PC-9 (cell line): ENCODE results near the gene ANKRD11. TPM values are rescaled to one million over a fixed set of nuclear protein-coding genes. Genes with fewer than 3 reads are reported as not detected.
"Not testable (repeated sequence)": the region's sequence is repeated elsewhere in the genome, so short reads cannot be mapped to it uniquely, and the experiment has no call there.

Source experiments
- BruUV-seq: library from RNA; stranded (reverse); fragments of 400-500 nt; replicated peaks from 2 replicates; lab custom pipeline; 2021; lab: Mats Ljungman, UMichigan
- CTCF ChIA-PET: fragments of 300-600 bp; sonication (Branson Sonifier 250); formaldehyde crosslinking; loops from one replicate; lab custom pipeline; 2022; ENCODE audit warnings: antibody characterized with exemption; lab: Charles Lee
- POLR2A ChIA-PET: fragments of 300-600 bp; sonication (Branson Sonifier 250); formaldehyde crosslinking; loops from one replicate; lab custom pipeline; 2022; ENCODE audit warnings: antibody characterized with exemption; ENCODE audit not compliant: unreplicated experiment; lab: Charles Lee
- DNase-seq, 2 experiments: peaks; one replicate each; pipeline versions ENCODE4 v3.0.0 to v3.0.0-alpha.2; 2015 to 2022; ENCODE audit warnings: mixed read lengths in 1 of 2
- H2AFZ ChIP-seq: fragments of 200-600 bp; sonication (generic); 2 replicates; pipeline ENCODE4 v1.8.1; 2017; ENCODE audit warnings: antibody characterized with exemption
- H3F3A ChIP-seq: fragments of 200-600 bp; sonication (generic); 2 replicates; pipeline ENCODE4 v1.8.1; 2017; ENCODE audit warnings: antibody characterized with exemption, mild to moderate bottlenecking, low read depth; ENCODE audit not compliant: insufficient read depth
- H3K27ac ChIP-seq: fragments of 200-600 bp; sonication (generic); 2 replicates; pipeline ENCODE4 v1.6.1; 2016; ENCODE audit warnings: mixed run types
- H3K27me3 ChIP-seq: fragments of 200-600 bp; sonication (generic); 2 replicates; pipeline ENCODE4 v1.6.1; 2016; ENCODE audit warnings: low read depth, mixed run types; ENCODE audit not compliant: insufficient read depth
- H3K36me3 ChIP-seq: fragments of 200-600 bp; sonication (generic); 2 replicates; pipeline ENCODE4 v1.6.1; 2016; ENCODE audit warnings: low read depth, mixed run types
- H3K4me1 ChIP-seq: fragments of 200-600 bp; sonication (generic); replicated peaks from 2 replicates; pipeline ENCODE4 v1.6.1; 2016; ENCODE audit warnings: mixed run types; ENCODE audit not compliant: insufficient read depth
- H3K4me2 ChIP-seq: fragments of 200-600 bp; sonication (generic); 2 replicates; pipeline ENCODE4 v1.6.1; 2017; ENCODE audit warnings: mixed run types
- H3K4me3 ChIP-seq: fragments of 200-600 bp; sonication (generic); 2 replicates; pipeline ENCODE4 v1.6.1; 2016; ENCODE audit warnings: mixed run types
- H3K79me2 ChIP-seq: fragments of 200-600 bp; sonication (generic); 2 replicates; pipeline ENCODE4 v1.6.1; 2017; ENCODE audit warnings: low read depth, mixed run types
- H3K9me2 ChIP-seq: fragments of 200-600 bp; sonication (generic); 2 replicates; pipeline ENCODE4 v1.8.1; 2017; ENCODE audit warnings: mild to moderate bottlenecking; ENCODE audit not compliant: insufficient read depth
- H3K9me3 ChIP-seq: fragments of 200-600 bp; sonication (generic); 2 replicates; pipeline ENCODE4 v1.8.1; 2016; ENCODE audit warnings: low read depth; ENCODE audit not compliant: insufficient read depth
- H4K20me1 ChIP-seq: fragments of 200-600 bp; sonication (generic); 2 replicates; pipeline ENCODE4 v1.8.1; 2017; ENCODE audit not compliant: insufficient read depth
- EZH2 ChIP-seq: fragments of 200-600 bp; sonication (generic); IDR thresholded peaks from 2 replicates; pipeline ENCODE4 v1.8.0; 2017; ENCODE audit warnings: antibody characterized with exemption, low read depth
- intact Hi-C: fragments of 100-400 bp; cut with micrococcal nuclease; formaldehyde crosslinking; loops from one replicate; pipeline ENCODE4 v1.10.0; 2022; ENCODE audit not compliant: unreplicated experiment
- total RNA-seq: library from RNA; stranded (reverse); gene quantifications from 2 replicates; pipeline ENCODE4 v1.2.3, GENCODE V29; 2021
- TF ChIP-seq, protein P1 (sequence below): fragments of 200-600 bp; sonication (generic); conservative IDR thresholded peaks from 2 replicates; pipeline ENCODE4 v1.6.1; 2017; ENCODE audit warnings: mixed run types, antibody characterized with exemption, mild to moderate bottlenecking, moderate library complexity

The ANKRD11 gene
- total RNA-seq, 1 experiment from 2014 or later, result 220 TPM

DNA sequence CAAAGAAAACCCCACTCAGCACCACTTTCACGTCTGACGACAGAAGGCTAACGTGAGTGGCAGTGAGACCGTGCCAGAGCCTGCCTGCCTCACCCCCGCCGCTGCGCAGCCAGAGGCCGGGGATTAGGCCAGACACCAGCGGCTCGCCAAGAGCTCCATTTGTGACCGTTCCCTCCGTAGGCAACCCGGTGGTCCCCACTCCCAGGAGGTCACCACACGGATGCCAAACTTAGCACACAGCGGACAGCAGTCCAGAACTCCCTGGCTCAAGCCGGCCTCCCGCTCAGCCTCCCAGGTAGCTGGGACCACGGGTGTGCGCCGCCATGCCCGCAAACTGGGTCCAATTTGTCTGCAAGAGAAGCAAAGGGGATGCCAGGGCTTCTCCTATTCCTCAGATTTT, 104.6 kb downstream of the ANKRD11 start:
- Histone ChIP-seq H4K20me1 (peaks cover 94% of the 10 kb centered on the region), H3K4me3 (no peak overlapping the region)

DNA sequence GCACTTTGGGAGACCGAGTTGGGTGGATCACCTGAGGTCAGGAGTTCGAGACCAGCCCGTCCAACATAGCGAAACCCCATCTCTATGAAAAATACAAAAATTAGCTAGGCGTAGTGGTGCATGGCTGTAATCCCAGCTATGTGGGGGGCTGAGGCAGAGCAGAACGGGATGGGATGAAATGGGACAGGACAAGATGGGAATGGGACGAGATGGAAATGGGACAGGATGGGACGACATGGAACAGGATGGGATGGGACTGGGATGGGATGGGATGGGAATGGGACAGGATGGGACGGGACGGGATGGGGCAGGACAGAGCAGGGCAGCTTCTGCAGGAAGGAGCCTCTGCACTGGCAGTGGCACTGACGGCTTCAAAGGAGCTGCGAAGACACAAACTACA, 106.1 kb downstream of the ANKRD11 start:
- peaks cover 100% of the 10 kb centered on the region for H4K20me1 ChIP-seq
- H3K9me3 ChIP-seq, result no peaks in the 10 kb centered on the region
- H3K27me3 ChIP-seq, result no peaks in the 10 kb centered on the region
- peaks cover 52% of the 10 kb centered on the region for H3F3A ChIP-seq
- no peak overlapping the region for H3K4me3 ChIP-seq
- no TSS peak for BruUV-seq
- ChIA-PET POLR2A (interaction anchor here (0.6 to 0.7 kb wide), 2 partner anchors 52 to 118 kb away, joined by 3 to 8 read pairs; no protein-coding TSS in a partner anchor), CTCF (no interaction called here)
- no peak overlapping the region for H2AFZ ChIP-seq
- TF ChIP-seq, protein P1, sequence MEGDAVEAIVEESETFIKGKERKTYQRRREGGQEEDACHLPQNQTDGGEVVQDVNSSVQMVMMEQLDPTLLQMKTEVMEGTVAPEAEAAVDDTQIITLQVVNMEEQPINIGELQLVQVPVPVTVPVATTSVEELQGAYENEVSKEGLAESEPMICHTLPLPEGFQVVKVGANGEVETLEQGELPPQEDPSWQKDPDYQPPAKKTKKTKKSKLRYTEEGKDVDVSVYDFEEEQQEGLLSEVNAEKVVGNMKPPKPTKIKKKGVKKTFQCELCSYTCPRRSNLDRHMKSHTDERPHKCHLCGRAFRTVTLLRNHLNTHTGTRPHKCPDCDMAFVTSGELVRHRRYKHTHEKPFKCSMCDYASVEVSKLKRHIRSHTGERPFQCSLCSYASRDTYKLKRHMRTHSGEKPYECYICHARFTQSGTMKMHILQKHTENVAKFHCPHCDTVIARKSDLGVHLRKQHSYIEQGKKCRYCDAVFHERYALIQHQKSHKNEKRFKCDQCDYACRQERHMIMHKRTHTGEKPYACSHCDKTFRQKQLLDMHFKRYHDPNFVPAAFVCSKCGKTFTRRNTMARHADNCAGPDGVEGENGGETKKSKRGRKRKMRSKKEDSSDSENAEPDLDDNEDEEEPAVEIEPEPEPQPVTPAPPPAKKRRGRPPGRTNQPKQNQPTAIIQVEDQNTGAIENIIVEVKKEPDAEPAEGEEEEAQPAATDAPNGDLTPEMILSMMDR, result no peak
- TF ChIP-seq EZH2, result no peak
- DNase-seq, result no peak
- no peak overlapping the region for H3K27ac ChIP-seq
- intact Hi-C loops, result loop anchor here (5.0 kb wide), 1 partner anchor 52 kb away; no protein-coding TSS in a partner anchor
- H3K79me2 ChIP-seq, result peaks cover 100% of the 10 kb centered on the region
- peaks cover 25% of the 10 kb centered on the region for H3K4me1 ChIP-seq
- no peaks in the 10 kb centered on the region for H3K9me2 ChIP-seq
- no peaks in the 10 kb centered on the region for H3K36me3 ChIP-seq
- peak overlapping the region; percentile 66; the same call in 1 of the 2 replicates for H3K4me2 ChIP-seq

More for the DNA sequence above, 104.6 kb downstream of the ANKRD11 start:
- ChIA-PET CTCF (no interaction called here), POLR2A (no interaction called here)
- intact Hi-C loops, result no loop called here
- no peak overlapping the region for H2AFZ ChIP-seq
- TF ChIP-seq EZH2, result no peak
- TF ChIP-seq, protein P1, result no peak
- no peak overlapping the region for H3K27ac ChIP-seq
- no peak overlapping the region for H3K4me2 ChIP-seq
- peaks cover 96% of the 10 kb centered on the region for H3K79me2 ChIP-seq
- no TSS peak for BruUV-seq
- H3K27me3 ChIP-seq, result no peaks in the 10 kb centered on the region
- H3K9me2 ChIP-seq, result no peaks in the 10 kb centered on the region
- no peaks in the 10 kb centered on the region for H3K36me3 ChIP-seq
- DNase-seq, result no peak
- no peaks in the 10 kb centered on the region for H3K9me3 ChIP-seq
- peaks cover 25% of the 10 kb centered on the region for H3K4me1 ChIP-seq
- H3F3A ChIP-seq, result peaks cover 55% of the 10 kb centered on the region

DNA sequence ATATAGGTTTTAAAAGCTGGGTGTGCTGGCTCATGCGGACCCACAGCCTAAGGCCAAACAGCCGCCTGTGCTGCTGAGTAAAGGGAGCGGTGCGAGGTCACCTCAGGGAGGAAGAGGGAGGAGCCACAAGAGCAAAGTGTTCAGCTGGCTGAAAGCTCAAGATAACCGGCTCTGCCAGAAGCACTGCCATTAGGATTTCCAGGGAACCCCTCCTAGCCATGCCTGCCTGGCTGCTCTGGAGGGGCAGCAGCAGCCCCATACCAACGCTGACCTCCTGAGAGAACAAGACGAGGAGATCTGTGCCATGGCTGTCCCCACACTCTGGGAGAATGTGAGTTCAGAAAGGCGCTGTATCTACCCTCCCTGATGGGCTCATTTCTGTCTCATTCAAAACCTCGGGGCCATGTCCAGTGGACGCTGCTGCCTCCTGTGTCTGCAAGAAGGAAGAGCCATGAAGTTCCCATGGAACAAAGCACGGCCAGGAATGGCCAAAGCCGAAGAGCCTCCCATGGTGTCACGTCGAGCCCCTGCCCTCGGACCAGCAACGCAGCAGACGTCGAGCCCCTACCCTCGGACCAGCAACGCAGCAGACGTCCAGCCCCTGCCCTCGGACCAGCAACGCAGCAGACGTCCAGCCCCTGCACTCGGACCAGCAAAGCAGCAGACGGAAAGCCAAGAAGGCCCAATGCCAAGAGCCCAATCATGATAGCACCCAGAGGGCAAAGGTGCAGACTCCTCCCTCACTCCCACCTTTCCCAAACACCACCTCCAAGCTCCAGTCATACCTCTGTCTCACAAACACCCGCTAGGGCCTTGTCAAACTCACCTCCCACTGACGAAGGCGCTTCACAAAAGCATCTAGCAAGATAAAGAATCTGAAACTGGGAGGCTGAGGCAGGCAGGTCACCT, 107.0 kb downstream of the ANKRD11 start:
- Histone ChIP-seq H3K36me3 (no peaks in the 10 kb centered on the region), H2AFZ (no peak overlapping the region), H3K4me1 (peaks cover 25% of the 10 kb centered on the region), H3K4me3 (no peak overlapping the region), H3K4me2 (peak overlapping the region; percentile 66), H3K79me2 (peaks cover 100% of the 10 kb centered on the region), H3K9me3 (no peaks in the 10 kb centered on the region), H3F3A (peaks cover 43% of the 10 kb centered on the region), H3K27me3 (no peaks in the 10 kb centered on the region), H4K20me1 (peaks cover 100% of the 10 kb centered on the region), H3K9me2 (no peaks in the 10 kb centered on the region), H3K27ac (peak overlapping the region; percentile 83)
- no TSS peak for BruUV-seq
- intact Hi-C loops, result loop anchor here (5.0 kb wide), 1 partner anchor 51 kb away; no protein-coding TSS in a partner anchor
- CTCF ChIA-PET, result interaction anchor here (0.6 to 0.7 kb wide), 2 partner anchors 12 to 139 kb away, joined by 3 read pairs; no protein-coding TSS in a partner anchor
- DNase-seq, result peak; percentile 82 to 93
- TF ChIP-seq, protein P1, result no peak; the same call in 1 of the 2 replicates
- no peak for TF ChIP-seq EZH2
- POLR2A ChIA-PET, result interaction anchor here (0.6 to 0.8 kb wide), 5 partner anchors 12 to 140 kb away, joined by 3 to 8 read pairs (median 3); no protein-coding TSS in a partner anchor

DNA sequence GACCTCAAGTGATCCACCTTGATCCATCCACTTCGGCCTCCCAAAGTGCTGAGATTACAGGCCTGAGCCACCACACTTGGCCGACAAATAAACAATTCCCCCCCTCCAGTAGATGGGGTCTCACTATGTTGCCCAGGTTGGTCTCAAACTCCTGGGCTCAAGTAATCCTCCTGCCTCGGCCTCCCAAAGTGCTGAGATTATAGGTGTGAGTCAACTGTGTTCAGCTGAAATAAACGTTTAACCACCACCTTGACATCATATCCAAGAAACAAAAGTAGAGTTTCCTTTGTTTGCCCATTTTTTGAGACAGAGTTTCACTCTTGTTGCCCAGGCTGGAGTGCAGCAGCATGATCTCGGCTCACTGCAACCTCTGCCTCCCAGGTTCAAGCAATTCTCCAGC, 107.8 kb downstream of the ANKRD11 start:
- Histone ChIP-seq H3K79me2 (peaks cover 100% of the 10 kb centered on the region), H4K20me1 (peaks cover 100% of the 10 kb centered on the region), H3K4me2 (peak overlapping the region; percentile 66), H3K4me1 (peaks cover 25% of the 10 kb centered on the region), H3K27ac (peak overlapping the region; percentile 83), H3F3A (peaks cover 42% of the 10 kb centered on the region)
- not testable (repeated sequence) for DNase-seq, H3K9me2 ChIP-seq, BruUV-seq, H3K4me3 ChIP-seq, H3K27me3 ChIP-seq, H2AFZ ChIP-seq, H3K36me3 ChIP-seq, H3K9me3 ChIP-seq
- POLR2A ChIA-PET, result interaction anchor here (0.6 kb wide), 2 partner anchors 13 to 140 kb away, joined by 3 read pairs; no protein-coding TSS in a partner anchor
- intact Hi-C loops, result loop anchor here (5.0 kb wide), 1 partner anchor 50 kb away; no protein-coding TSS in a partner anchor
- CTCF ChIA-PET, result interaction anchor here (0.6 to 0.7 kb wide), 2 partner anchors 13 to 139 kb away, joined by 3 read pairs; no protein-coding TSS in a partner anchor
